Small intestine (tissue), 7 donors: ENCODE results near the gene LILRB5. TPM values are rescaled to one million over a fixed set of nuclear protein-coding genes. Genes with fewer than 3 reads are reported as not detected.
A peak's percentile ranks its signal among the peaks of the same experiment; 100 is the strongest.
"Not testable (repeated sequence)": the region's sequence is repeated elsewhere in the genome, so short reads cannot be mapped to it uniquely, and the experiment has no call there.

Experiments used
- DNase-seq, 2 donors: peaks; one replicate each; pipeline versions ENCODE4 v3.0.0 to v3.0.0-alpha.2; 2013
- FAIRE-seq: peaks from 2 replicates; lab custom pipeline; 2012; peaks lifted over from hg19 to GRCh38; lab: Jason Lieb, UNC
- H3K27ac ChIP-seq, 3 donors: one replicate each; pipeline ENCODE4 v1.5.1; 2013; ENCODE audit warnings: low read length in 2 of 3, mild to moderate bottlenecking in 2 of 3, control low read depth in 1 of 3, inconsistent platforms in 1 of 3, low read depth in 1 of 3, moderate library complexity in 1 of 3
- H3K27me3 ChIP-seq, 3 donors: one replicate each; pipeline ENCODE4 v1.6.1; 2013; ENCODE audit warnings: low read length in 3 of 3, inconsistent platforms in 1 of 3; ENCODE audit not compliant: control insufficient read depth in 3 of 3, insufficient read depth in 3 of 3
- H3K36me3 ChIP-seq, 3 donors: one replicate each; pipeline ENCODE4 v1.6.1; 2013; ENCODE audit warnings: low read length in 3 of 3, inconsistent platforms in 1 of 3, low read depth in 1 of 3, mild to moderate bottlenecking in 1 of 3, moderate library complexity in 1 of 3; ENCODE audit not compliant: control insufficient read depth in 3 of 3, insufficient read depth in 2 of 3
- H3K4me1 ChIP-seq, 3 donors: one replicate each; pipeline ENCODE4 v1.6.1; 2013; ENCODE audit warnings: low read length in 2 of 3, inconsistent platforms in 1 of 3, low read depth in 1 of 3, mild to moderate bottlenecking in 1 of 3, moderate library complexity in 1 of 3; ENCODE audit not compliant: control insufficient read depth in 3 of 3, insufficient read depth in 2 of 3
- H3K4me3 ChIP-seq, 3 donors: one replicate each; pipeline ENCODE4 v1.5.1; 2013; ENCODE audit warnings: low read length in 3 of 3, control low read depth in 1 of 3, inconsistent platforms in 1 of 3, low read depth in 1 of 3, mild to moderate bottlenecking in 1 of 3, moderate library complexity in 1 of 3
- H3K9me3 ChIP-seq, 2 donors: one replicate each; pipeline ENCODE4 v1.6.1; 2013; ENCODE audit warnings: low read depth in 1 of 2, low read length in 1 of 2; ENCODE audit not compliant: control insufficient read depth in 2 of 2, insufficient read depth in 1 of 2
- WGBS, 3 donors: extraction: QIAGEN DNeasy Blood & Tissue Kit; methylation state at CpG; one replicate each; pipeline ENCODE4 v1.1.7; 2013; 5-methylcytosine and 5-hydroxymethylcytosine counted together
- polyA plus RNA-seq, 4 donors: library from polyadenylated mRNA; stranded (reverse) in 3 of 4; unstranded in 1 of 4; fragments of 200-250 nt in 3 of 4; fragments of 120-200 nt in 1 of 4; gene quantifications; one replicate each; pipeline versions ENCODE4 v1.2.1 to v1.2.3, GENCODE V29; 2013
- donor health status: healthy with polysubstance abuse.
- donor health status: control.
- donor health status: control.
- donor health status: Bipolar disorder and iron deficiency.
- donor health status: healthy.

LILRB5 gene
- polyA plus RNA-seq, 4 donors, result 1.1 to 6.9 (median 4.4) TPM

- H3K4me1 ChIP-seq, H3K27me3 ChIP-seq, H3K27ac ChIP-seq, DNase-seq, FAIRE-seq, H3K4me3 ChIP-seq, H3K36me3 ChIP-seq, H3K9me3 ChIP-seq: not testable (repeated sequence)
- 55 to 67% (median 66%) methylated on average over 1 to 2 of the region's 5 CpGs for WGBS, 3 donors
These were observed 37.4 kb downstream of the LILRB5 start for GRCh38 chr19:54219702-54220101.

GRCh38 chr19:54218960-54219661 lies 38.0 kb downstream of the LILRB5 start:
- peaks cover 0 to 3% (median 0%) of the 10 kb centered on the region in 3 donors for H3K36me3 ChIP-seq
- no peak overlapping the region for H3K4me3 ChIP-seq
- no peak overlapping the region for H3K27ac ChIP-seq
- 90 to 93% (median 91%) methylated on average over 27 of the region's 27 CpGs for WGBS, 3 donors
- H3K27me3 ChIP-seq, result no peaks in the 10 kb centered on the region
- no peaks in the 10 kb centered on the region for H3K9me3 ChIP-seq
- FAIRE-seq, result no peak
- H3K4me1 ChIP-seq, result no peaks in the 10 kb centered on the region
- no peak for DNase-seq

GRCh38 chr19:54218259-54218658 lies 38.8 kb downstream of the LILRB5 start:
- 82 to 86% (median 85%) methylated on average over 8 of the region's 8 CpGs for WGBS, 3 donors
- Histone ChIP-seq H3K27me3 (no peaks in the 10 kb centered on the region), H3K36me3 (peaks cover 0 to 3% (median 0%) of the 10 kb centered on the region in 3 donors), H3K4me3 (no peak overlapping the region), H3K9me3 (no peaks in the 10 kb centered on the region), H3K27ac (no peak overlapping the region), H3K4me1 (no peaks in the 10 kb centered on the region)
- DNase-seq (no peak), FAIRE-seq (no peak)

- not testable (repeated sequence) for H3K36me3 ChIP-seq, H3K9me3 ChIP-seq, H3K27ac ChIP-seq, H3K4me1 ChIP-seq, FAIRE-seq, DNase-seq, H3K27me3 ChIP-seq, H3K4me3 ChIP-seq
- WGBS, 3 donors, result 65 to 77% (median 70%) methylated on average over 11 to 17 of the region's 20 CpGs
These were observed 39.4 kb downstream of the LILRB5 start for GRCh38 chr19:54217517-54218247.

GRCh38 chr19:54216869-54217268 lies 40.2 kb downstream of the LILRB5 start:
- DNase-seq, result no peak
- 83 to 93% (median 92%) methylated on average over 8 to 9 of the region's 9 CpGs for WGBS, 3 donors
- Histone ChIP-seq H3K9me3 (no peaks in the 10 kb centered on the region), H3K27ac (no peak overlapping the region), H3K4me1 (no peaks in the 10 kb centered on the region), H3K27me3 (no peaks in the 10 kb centered on the region), H3K36me3 (peaks cover 0 to 3% (median 0%) of the 10 kb centered on the region in 3 donors), H3K4me3 (no peak overlapping the region)
- FAIRE-seq, result no peak

- not testable (repeated sequence) for H3K9me3 ChIP-seq, H3K27ac ChIP-seq, DNase-seq, H3K27me3 ChIP-seq, H3K4me3 ChIP-seq, H3K36me3 ChIP-seq, FAIRE-seq
- WGBS, 3 donors, result 95 to 99% (median 96%) methylated on average over 11 to 16 of the region's 19 CpGs
- H3K4me1 ChIP-seq, result peaks cover 3 to 16% (median 6%) of the 10 kb centered on the region in 3 donors
These were observed 42.3 kb downstream of the LILRB5 start for GRCh38 chr19:54214734-54215133.

GRCh38 chr19:54214217-54214616 lies 42.9 kb downstream of the LILRB5 start:
- not testable (repeated sequence) for FAIRE-seq, H3K9me3 ChIP-seq, H3K27ac ChIP-seq, H3K36me3 ChIP-seq, H3K4me3 ChIP-seq, H3K27me3 ChIP-seq, DNase-seq
- H3K4me1 ChIP-seq, result peaks cover 5 to 21% (median 9%) of the 10 kb centered on the region in 3 donors
- 48 to 60% (median 50%) methylated on average over 3 to 5 of the region's 5 CpGs for WGBS, 3 donors

- 74 to 79% (median 77%) methylated on average over 12 of the region's 12 CpGs for WGBS, 3 donors
- FAIRE-seq, result no peak
- Histone ChIP-seq H3K4me1 (peaks cover 10 to 44% (median 11%) of the 10 kb centered on the region in 3 donors), H3K4me3 (no peak overlapping the region), H3K27me3 (no peaks in the 10 kb centered on the region), H3K9me3 (no peaks in the 10 kb centered on the region), H3K36me3 (peaks cover 7 to 31% (median 8%) of the 10 kb centered on the region in 3 donors), H3K27ac (peak overlapping the region; percentile 2 to 99 (median 82))
- DNase-seq, result no peak
These were observed 45.8 kb downstream of the LILRB5 start for GRCh38 chr19:54211235-54211634.
